ENCODE data around the gene GJD4.

The GJD4 gene

GRCh38 chr10:35605191-35605590 is at the start of gene GJD4:
Gene GJD4, plus strand, starts transcription at chr10:35605341. Its CDS starts 227 bp downstream, at chr10:35605568.
- TF ChIP-seq CTCF (IDR thresholded peaks at IDR 0.05; ENCODE audit: control insufficient read depth, extremely low read depth, insufficient read depth) = no peak
- no peak within 1 kb of the TSS for H3K4me3 ChIP-seq (ENCODE audit: low read depth, low read length)
- no peak for DNase-seq (ENCODE audit: low read depth)

- H3K4me3 ChIP-seq (ENCODE audit: low read depth, low read length) = no peak overlapping the region
- DNase-seq (ENCODE audit: low read depth) = peak; percentile 34
- no peak for TF ChIP-seq CTCF (IDR thresholded peaks at IDR 0.05; ENCODE audit: control insufficient read depth, extremely low read depth, insufficient read depth)
Measured at GRCh38 chr10:35555962-35556930, 48.9 kb upstream of the GJD4 start.

GRCh38 chr10:35558276-35558675 is 46.9 kb upstream of the GJD4 start:
- DNase-seq (ENCODE audit: low read depth) = no peak
- TF ChIP-seq CTCF (IDR thresholded peaks at IDR 0.05; ENCODE audit: control insufficient read depth, extremely low read depth, insufficient read depth) = no peak
- no peak overlapping the region for H3K4me3 ChIP-seq (ENCODE audit: low read depth, low read length)

- TF ChIP-seq CTCF (IDR thresholded peaks at IDR 0.05; ENCODE audit: control insufficient read depth, extremely low read depth, insufficient read depth) = no peak
- DNase-seq (ENCODE audit: low read depth) = no peak
- no peak overlapping the region for H3K4me3 ChIP-seq (ENCODE audit: low read depth, low read length)
Measured at GRCh38 chr10:35559416-35559815, 45.7 kb upstream of the GJD4 start.

GRCh38 chr10:35561715-35562114 is 43.4 kb upstream of the GJD4 start:
- DNase-seq (ENCODE audit: low read depth) = no peak
- no peak overlapping the region for H3K4me3 ChIP-seq (ENCODE audit: low read depth, low read length)
- no peak for TF ChIP-seq CTCF (IDR thresholded peaks at IDR 0.05; ENCODE audit: control insufficient read depth, extremely low read depth, insufficient read depth)

- no peak for TF ChIP-seq CTCF (IDR thresholded peaks at IDR 0.05; ENCODE audit: control insufficient read depth, extremely low read depth, insufficient read depth)
- no peak for DNase-seq (ENCODE audit: low read depth)
- H3K4me3 ChIP-seq (ENCODE audit: low read depth, low read length) = no peak overlapping the region
Measured at GRCh38 chr10:35562427-35562826, 42.7 kb upstream of the GJD4 start.

Measured in LNCaP clone FGC (cell line).